HepG2 (cell line): ENCODE measurements around the gene PRR30. TPM values are rescaled to one million over a fixed set of nuclear protein-coding genes. Genes with fewer than 3 reads are reported as not detected.

Experiments
- CAMTA2 ChIP-seq: sonication (generic); formaldehyde crosslinking; IDR thresholded peaks from 2 replicates; pipeline ENCODE4 v1.4.0; 2020; ENCODE audit warnings: mild to moderate bottlenecking, missing genetic modification reagents, borderline replicate concordance
- CREM ChIP-seq, 2 experiments: sonication (generic) in 1 of 2; formaldehyde crosslinking in 1 of 2; IDR thresholded peaks; 2 replicates each; pipeline versions ENCODE4 v1.4.0 to v1.6.1; 2016 to 2020; ENCODE audit warnings: antibody characterized with exemption in 1 of 2, mild to moderate bottlenecking in 1 of 2, missing genetic modification reagents in 1 of 2
- DNMT1 ChIP-seq: sonication (generic); formaldehyde crosslinking; IDR thresholded peaks from 2 replicates; pipeline ENCODE4 v1.5.1; 2020; ENCODE audit warnings: mild to moderate bottlenecking, missing genetic modification reagents
- MED1 ChIP-seq: sonication (generic); formaldehyde crosslinking; IDR thresholded peaks from 2 replicates; pipeline ENCODE4 v1.4.0; 2020; ENCODE audit warnings: missing genetic modification reagents
- MYNN ChIP-seq: sonication (generic); formaldehyde crosslinking; IDR thresholded peaks from 2 replicates; pipeline ENCODE4 v1.4.0; 2020; ENCODE audit warnings: mild to moderate bottlenecking, low read depth, missing genetic modification reagents
- NFKB2 ChIP-seq: sonication (generic); formaldehyde crosslinking; IDR thresholded peaks from 2 replicates; pipeline ENCODE4 v1.4.0; 2020; ENCODE audit warnings: missing genetic modification reagents, borderline replicate concordance
- NFRKB ChIP-seq: fragments of 450-650 bp; IDR thresholded peaks from 2 replicates; pipeline ENCODE4 v1.6.1; 2017
- NR2F2 ChIP-seq: IDR thresholded peaks from 2 replicates; pipeline ENCODE4 v1.6.1; 2012; ENCODE audit warnings: low read depth, inconsistent platforms, borderline replicate concordance
- TMF1 ChIP-seq: sonication (generic); formaldehyde crosslinking; IDR thresholded peaks from 2 replicates; pipeline ENCODE4 v1.8.1; 2022; ENCODE audit warnings: low read depth, missing genetic modification reagents
- ZNF20 ChIP-seq: sonication (generic); formaldehyde crosslinking; IDR thresholded peaks from 2 replicates; pipeline ENCODE4 v1.4.0; 2020; ENCODE audit warnings: mild to moderate bottlenecking, moderate library complexity, missing genetic modification reagents
- ZNF564 ChIP-seq: sonication (generic); formaldehyde crosslinking; IDR thresholded peaks from 2 replicates; pipeline ENCODE4 v1.8.1; 2023; ENCODE audit warnings: mild to moderate bottlenecking, missing genetic modification reagents
- ZNF567 ChIP-seq: sonication (generic); formaldehyde crosslinking; IDR thresholded peaks from 2 replicates; pipeline ENCODE4 v1.8.1; 2023; ENCODE audit warnings: mild to moderate bottlenecking, missing genetic modification reagents, borderline replicate concordance
- ZNF720 ChIP-seq: sonication (generic); formaldehyde crosslinking; IDR thresholded peaks from 2 replicates; pipeline ENCODE4 v1.4.0; 2020; ENCODE audit warnings: missing genetic modification reagents
- ZSCAN21 ChIP-seq: sonication (generic); formaldehyde crosslinking; IDR thresholded peaks from 2 replicates; pipeline ENCODE4 v1.8.0; 2022; ENCODE audit warnings: mild to moderate bottlenecking, missing genetic modification reagents, moderate library complexity, borderline replicate concordance
- polyA plus RNA-seq, 8 experiments: library from polyadenylated mRNA; depleted of rRNA in 3 of 8; stranded (reverse) in 7 of 8; unstranded in 1 of 8; fragments of >200 nt; fragmentation: Illumina TruSeq in 4 of 8; extraction: Trizol in 4 of 8; gene quantifications; 2 replicates each; pipeline versions ENCODE4 v1.2.1 to v1.2.3, GENCODE V29; 2011 to 2016; ENCODE audit warnings: low read depth in 4 of 8, missing spikeins in 1 of 8, mixed read lengths in 1 of 8; ENCODE audit not compliant: insufficient read depth in 1 of 8
- total RNA-seq, 5 experiments: library from RNA; depleted of rRNA; stranded (reverse); fragments of >200 nt; fragmentation: Illumina TruSeq; extraction: Trizol; gene quantifications; 2 replicates each; pipeline ENCODE4 v1.2.3, GENCODE V29; 2016; ENCODE audit warnings: low read depth in 1 of 5
- TF ChIP-seq, protein P1 (sequence below): sonication (generic); formaldehyde crosslinking; IDR thresholded peaks from 2 replicates; pipeline ENCODE4 v1.4.0; 2020; ENCODE audit warnings: mild to moderate bottlenecking, low read depth, missing genetic modification reagents
- TF ChIP-seq, protein P2 (sequence below): sonication (generic); formaldehyde crosslinking; IDR thresholded peaks from 2 replicates; pipeline ENCODE4 v1.4.0; 2020; ENCODE audit warnings: mild to moderate bottlenecking, missing genetic modification reagents
- TF ChIP-seq, protein P3 (sequence below): sonication (generic); formaldehyde crosslinking; IDR thresholded peaks from 2 replicates; pipeline ENCODE4 v1.4.0; 2020; ENCODE audit warnings: low read depth, missing genetic modification reagents
- TF ChIP-seq, protein P4 (sequence below): sonication (generic); formaldehyde crosslinking; IDR thresholded peaks from 2 replicates; pipeline ENCODE4 v1.4.0; 2020; ENCODE audit warnings: missing genetic modification reagents, low read depth, mild to moderate bottlenecking, borderline replicate concordance

The PRR30 gene
- total and polyA plus RNA-seq, 2 of the 13 experiments (the other 11 are each of a cell fraction or from before 2014, with no cell fraction given): not detected

DNA sequence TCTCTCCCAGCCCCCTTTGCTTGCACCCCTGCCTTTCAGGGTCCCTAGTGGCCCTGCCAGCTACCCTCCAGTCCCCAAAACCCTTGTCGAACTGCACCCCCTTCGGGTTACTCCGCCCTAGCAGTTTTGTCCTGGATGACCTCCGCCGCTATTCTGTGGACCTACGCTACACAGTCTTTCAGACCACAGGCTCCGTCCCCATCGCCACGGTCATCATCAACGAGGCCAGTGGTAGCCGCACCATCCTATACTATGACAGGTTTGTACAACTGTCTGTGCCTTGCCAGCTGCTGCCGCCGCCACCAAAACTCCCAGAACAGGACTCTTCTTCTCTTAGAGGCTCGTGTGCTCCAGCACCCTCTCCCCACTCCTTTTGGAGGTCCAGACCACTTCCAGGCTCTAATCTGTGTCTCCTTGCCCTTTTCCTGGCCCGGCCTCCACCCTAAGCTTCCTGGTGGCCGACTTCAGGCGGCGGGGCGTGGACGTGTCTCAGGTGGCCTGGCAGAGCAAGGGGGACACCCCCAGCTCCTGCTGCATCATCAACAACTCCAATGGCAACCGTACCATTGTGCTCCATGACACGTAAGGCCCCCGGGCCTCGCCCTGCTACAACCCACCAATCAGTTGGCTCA, 44.7 kb downstream of the PRR30 start (continued):
- TF ChIP-seq, protein P1, sequence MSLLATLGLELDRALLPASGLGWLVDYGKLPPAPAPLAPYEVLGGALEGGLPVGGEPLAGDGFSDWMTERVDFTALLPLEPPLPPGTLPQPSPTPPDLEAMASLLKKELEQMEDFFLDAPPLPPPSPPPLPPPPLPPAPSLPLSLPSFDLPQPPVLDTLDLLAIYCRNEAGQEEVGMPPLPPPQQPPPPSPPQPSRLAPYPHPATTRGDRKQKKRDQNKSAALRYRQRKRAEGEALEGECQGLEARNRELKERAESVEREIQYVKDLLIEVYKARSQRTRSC (CRISPR knock-in tag): no peak
- TF ChIP-seq CREM (IDR thresholded peaks at IDR 0.05) (no peak), CREM (CRISPR knock-in tag; IDR thresholded peaks at IDR 0.05) (no peak), MED1 (CRISPR knock-in tag) (no peak), ZNF564 (0 out of 2 replicates have a peak, but pooled peaks have one; percentile 21), MYNN (CRISPR knock-in tag) (no peak), ZNF720 (CRISPR knock-in tag) (no peak), TMF1 (CRISPR knock-in tag) (no peak), DNMT1 (CRISPR knock-in tag) (no peak), NFRKB (no peak), CAMTA2 (CRISPR knock-in tag) (0 out of 2 replicates have a peak, but pooled peaks have one; percentile 35), NR2F2 (0 out of 2 replicates have a peak, but pooled peaks have one; percentile 2), ZNF567 (CRISPR knock-in tag) (0 out of 2 replicates have a peak, but pooled peaks have one; percentile 18), ZSCAN21 (no peak), NFKB2 (CRISPR knock-in tag) (peak; percentile 61; the same call in 1 of the 2 replicates), ZNF20 (CRISPR knock-in tag) (no peak)
- TF ChIP-seq, protein P2, sequence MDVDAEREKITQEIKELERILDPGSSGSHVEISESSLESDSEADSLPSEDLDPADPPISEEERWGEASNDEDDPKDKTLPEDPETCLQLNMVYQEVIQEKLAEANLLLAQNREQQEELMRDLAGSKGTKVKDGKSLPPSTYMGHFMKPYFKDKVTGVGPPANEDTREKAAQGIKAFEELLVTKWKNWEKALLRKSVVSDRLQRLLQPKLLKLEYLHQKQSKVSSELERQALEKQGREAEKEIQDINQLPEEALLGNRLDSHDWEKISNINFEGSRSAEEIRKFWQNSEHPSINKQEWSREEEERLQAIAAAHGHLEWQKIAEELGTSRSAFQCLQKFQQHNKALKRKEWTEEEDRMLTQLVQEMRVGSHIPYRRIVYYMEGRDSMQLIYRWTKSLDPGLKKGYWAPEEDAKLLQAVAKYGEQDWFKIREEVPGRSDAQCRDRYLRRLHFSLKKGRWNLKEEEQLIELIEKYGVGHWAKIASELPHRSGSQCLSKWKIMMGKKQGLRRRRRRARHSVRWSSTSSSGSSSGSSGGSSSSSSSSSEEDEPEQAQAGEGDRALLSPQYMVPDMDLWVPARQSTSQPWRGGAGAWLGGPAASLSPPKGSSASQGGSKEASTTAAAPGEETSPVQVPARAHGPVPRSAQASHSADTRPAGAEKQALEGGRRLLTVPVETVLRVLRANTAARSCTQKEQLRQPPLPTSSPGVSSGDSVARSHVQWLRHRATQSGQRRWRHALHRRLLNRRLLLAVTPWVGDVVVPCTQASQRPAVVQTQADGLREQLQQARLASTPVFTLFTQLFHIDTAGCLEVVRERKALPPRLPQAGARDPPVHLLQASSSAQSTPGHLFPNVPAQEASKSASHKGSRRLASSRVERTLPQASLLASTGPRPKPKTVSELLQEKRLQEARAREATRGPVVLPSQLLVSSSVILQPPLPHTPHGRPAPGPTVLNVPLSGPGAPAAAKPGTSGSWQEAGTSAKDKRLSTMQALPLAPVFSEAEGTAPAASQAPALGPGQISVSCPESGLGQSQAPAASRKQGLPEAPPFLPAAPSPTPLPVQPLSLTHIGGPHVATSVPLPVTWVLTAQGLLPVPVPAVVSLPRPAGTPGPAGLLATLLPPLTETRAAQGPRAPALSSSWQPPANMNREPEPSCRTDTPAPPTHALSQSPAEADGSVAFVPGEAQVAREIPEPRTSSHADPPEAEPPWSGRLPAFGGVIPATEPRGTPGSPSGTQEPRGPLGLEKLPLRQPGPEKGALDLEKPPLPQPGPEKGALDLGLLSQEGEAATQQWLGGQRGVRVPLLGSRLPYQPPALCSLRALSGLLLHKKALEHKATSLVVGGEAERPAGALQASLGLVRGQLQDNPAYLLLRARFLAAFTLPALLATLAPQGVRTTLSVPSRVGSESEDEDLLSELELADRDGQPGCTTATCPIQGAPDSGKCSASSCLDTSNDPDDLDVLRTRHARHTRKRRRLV: peak; percentile 21; the same call in 1 of the 2 replicates
- TF ChIP-seq, protein P3, sequence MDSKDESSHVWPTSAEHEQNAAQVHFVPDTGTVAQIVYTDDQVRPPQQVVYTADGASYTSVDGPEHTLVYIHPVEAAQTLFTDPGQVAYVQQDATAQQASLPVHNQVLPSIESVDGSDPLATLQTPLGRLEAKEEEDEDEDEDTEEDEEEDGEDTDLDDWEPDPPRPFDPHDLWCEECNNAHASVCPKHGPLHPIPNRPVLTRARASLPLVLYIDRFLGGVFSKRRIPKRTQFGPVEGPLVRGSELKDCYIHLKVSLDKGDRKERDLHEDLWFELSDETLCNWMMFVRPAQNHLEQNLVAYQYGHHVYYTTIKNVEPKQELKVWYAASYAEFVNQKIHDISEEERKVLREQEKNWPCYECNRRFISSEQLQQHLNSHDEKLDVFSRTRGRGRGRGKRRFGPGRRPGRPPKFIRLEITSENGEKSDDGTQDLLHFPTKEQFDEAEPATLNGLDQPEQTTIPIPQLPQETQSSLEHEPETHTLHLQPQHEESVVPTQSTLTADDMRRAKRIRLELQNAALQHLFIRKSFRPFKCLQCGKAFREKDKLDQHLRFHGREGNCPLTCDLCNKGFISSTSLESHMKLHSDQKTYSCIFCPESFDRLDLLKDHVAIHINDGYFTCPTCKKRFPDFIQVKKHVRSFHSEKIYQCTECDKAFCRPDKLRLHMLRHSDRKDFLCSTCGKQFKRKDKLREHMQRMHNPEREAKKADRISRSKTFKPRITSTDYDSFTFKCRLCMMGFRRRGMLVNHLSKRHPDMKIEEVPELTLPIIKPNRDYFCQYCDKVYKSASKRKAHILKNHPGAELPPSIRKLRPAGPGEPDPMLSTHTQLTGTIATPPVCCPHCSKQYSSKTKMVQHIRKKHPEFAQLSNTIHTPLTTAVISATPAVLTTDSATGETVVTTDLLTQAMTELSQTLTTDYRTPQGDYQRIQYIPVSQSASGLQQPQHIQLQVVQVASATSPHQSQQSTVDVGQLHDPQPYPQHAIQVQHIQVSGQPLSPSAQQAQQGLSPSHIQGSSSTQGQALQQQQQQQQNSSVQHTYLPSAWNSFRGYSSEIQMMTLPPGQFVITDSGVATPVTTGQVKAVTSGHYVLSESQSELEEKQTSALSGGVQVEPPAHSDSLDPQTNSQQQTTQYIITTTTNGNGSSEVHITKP (CRISPR knock-in tag): no peak
- TF ChIP-seq, protein P4, sequence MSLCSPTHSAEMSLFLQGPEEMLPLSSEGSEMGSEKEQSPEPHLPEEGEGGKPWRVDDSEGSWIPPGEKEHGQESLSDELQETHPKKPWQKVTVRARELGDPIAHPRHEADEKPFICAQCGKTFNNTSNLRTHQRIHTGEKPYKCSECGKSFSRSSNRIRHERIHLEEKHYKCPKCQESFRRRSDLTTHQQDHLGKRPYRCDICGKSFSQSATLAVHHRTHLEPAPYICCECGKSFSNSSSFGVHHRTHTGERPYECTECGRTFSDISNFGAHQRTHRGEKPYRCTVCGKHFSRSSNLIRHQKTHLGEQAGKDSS (CRISPR knock-in tag): no peak
